ENCODE data around the gene SMG1. TPM values are rescaled to one million over a fixed set of nuclear protein-coding genes. Genes with fewer than 3 reads are reported as not detected.

SMG1 gene
- total RNA-seq: 84.3 TPM

GRCh38 chr16:18925986-18926865 is at the start of gene SMG1:
Gene SMG1 (minus strand): TSS chr16:18926408. CDS start chr16:18926041, 367 bp downstream.

DNA sequence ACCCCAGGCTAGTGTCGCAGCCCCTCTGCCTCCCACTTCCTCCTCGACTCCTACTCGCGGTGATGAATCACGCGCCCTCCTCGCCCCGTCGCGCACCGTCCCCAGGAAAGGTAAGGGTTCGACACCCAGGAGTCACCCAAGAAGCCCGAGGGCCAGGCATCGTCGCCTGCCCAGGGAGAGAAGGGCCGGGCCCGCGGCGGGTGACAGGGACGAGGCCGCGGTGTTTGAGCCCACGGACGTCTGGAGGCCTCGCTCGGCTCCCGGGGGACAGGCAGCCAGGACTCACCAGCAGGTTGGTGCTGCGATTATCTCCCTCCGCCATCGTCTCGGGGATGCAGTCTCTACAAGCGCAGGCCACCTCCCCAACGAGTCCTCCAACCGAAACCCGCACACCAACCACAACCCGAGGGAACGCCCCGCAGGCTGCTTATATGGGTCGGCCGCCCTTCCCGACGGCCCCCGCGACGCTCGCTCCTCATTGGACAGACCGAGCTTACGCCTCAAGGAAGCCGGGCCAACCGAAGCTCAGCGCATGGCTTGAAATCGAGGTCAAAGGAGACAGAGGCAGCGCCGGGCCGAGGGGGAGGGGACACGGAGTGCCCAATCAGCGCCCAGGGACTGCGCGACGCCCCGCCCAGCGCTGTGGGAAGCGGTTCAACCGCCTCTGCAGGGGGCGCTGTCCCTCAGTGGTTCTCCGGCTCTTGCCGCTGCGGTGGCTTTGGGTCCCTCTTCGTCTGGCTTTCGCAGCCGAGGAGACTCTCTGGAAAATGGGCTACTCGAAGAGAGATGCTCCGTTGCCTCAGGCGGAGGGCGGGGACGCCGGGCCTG is 124.8 kb downstream of the SMG1 start, which contains the start of gene ARL6IP1:
Gene ARL6IP1 (minus strand): TSS at position 405 of the 828 bp plus-strand sequence. CDS start 83 bp downstream, at position 322.

GRCh38 chr16:18789850-18790706 is 136.1 kb downstream of the SMG1 start, which contains the start of gene RPS15A:
Gene RPS15A (minus strand): TSS chr16:18790334. CDS start chr16:18789113, 1,221 bp downstream.

Other genes starting within 250 kb of the SMG1 start
- gene RPS15A, start 136.1 kb downstream of the SMG1 start, total RNA-seq: 1,868 TPM
- 178 TPM for gene ARL6IP1, start 124.9 kb downstream of the SMG1 start, total RNA-seq
- 1.9 TPM for gene TMC7, start 57.5 kb upstream of the SMG1 start, total RNA-seq
- 35.2 TPM for gene COQ7, start 141.2 kb upstream of the SMG1 start, total RNA-seq
- 37.5 TPM for gene ITPRIPL2, start 187.6 kb upstream of the SMG1 start, total RNA-seq
- 7.3 TPM for gene SYT17, start 241.8 kb upstream of the SMG1 start, total RNA-seq

Data from metanephros (tissue), 1 donor.